PFSK-1 (cell line): ENCODE data around the gene RGS6.

Experiments used
- FOXP2 ChIP-seq: optimal IDR thresholded peaks from 2 replicates; pipeline ENCODE3; 2011; ENCODE audit warnings: borderline replicate concordance, control low read depth, inconsistent platforms; ENCODE audit not compliant: insufficient read depth; ENCODE audit errors: extremely low read length, extremely low read depth
- POLR2AphosphoS5 ChIP-seq: IDR thresholded peaks from 2 replicates; pipeline ENCODE4 v1.6.1; 2012; ENCODE audit warnings: low read depth, mild to moderate bottlenecking, control low read depth, low read length, moderate library complexity
- REST ChIP-seq, 2 experiments: IDR thresholded peaks; 2 replicates each; pipeline versions ENCODE4 v1.6.1 to v1.8.0; 2011 to 2012; ENCODE audit warnings: low read depth in 2 of 2, low read length in 2 of 2, control low read depth in 1 of 2, inconsistent platforms in 1 of 2, mild to moderate bottlenecking in 1 of 2, moderate library complexity in 1 of 2; ENCODE audit not compliant: insufficient read depth in 1 of 2
- SIN3A ChIP-seq: IDR thresholded peaks from 2 replicates; pipeline ENCODE4 v1.6.1; 2012; ENCODE audit warnings: mild to moderate bottlenecking, low read length, moderate library complexity, borderline replicate concordance; ENCODE audit not compliant: insufficient read depth
- TAF1 ChIP-seq: IDR thresholded peaks from 2 replicates; pipeline ENCODE4 v1.6.1; 2012; ENCODE audit warnings: low read length, control low read depth, borderline replicate concordance; ENCODE audit not compliant: insufficient read depth

Gene RGS6

GRCh38 chr14:72554401-72554800, 622.2 kb downstream of the RGS6 start:
- TF ChIP-seq REST (IDR thresholded peaks at IDR 0.05; ENCODE audit: insufficient read depth in 1 of 2, low read depth in 2 of 2, low read length in 2 of 2) (no peak), POLR2AphosphoS5 (no peak), TAF1 (no peak), SIN3A (no peak), FOXP2 (no peak)

GRCh38 chr14:72554994-72555608, 622.9 kb downstream of the RGS6 start:
- TF ChIP-seq REST (IDR thresholded peaks at IDR 0.05; ENCODE audit: insufficient read depth in 1 of 2, low read depth in 2 of 2, low read length in 2 of 2), result no peak
- no peak for TF ChIP-seq SIN3A
- TF ChIP-seq POLR2AphosphoS5, result no peak
- no peak for TF ChIP-seq TAF1
- TF ChIP-seq FOXP2, result no peak

- no peak for TF ChIP-seq TAF1
- TF ChIP-seq POLR2AphosphoS5, result no peak
- TF ChIP-seq FOXP2, result no peak
Observed at GRCh38 chr14:72555609-72556000, 623.4 kb downstream of the RGS6 start.

DNA sequence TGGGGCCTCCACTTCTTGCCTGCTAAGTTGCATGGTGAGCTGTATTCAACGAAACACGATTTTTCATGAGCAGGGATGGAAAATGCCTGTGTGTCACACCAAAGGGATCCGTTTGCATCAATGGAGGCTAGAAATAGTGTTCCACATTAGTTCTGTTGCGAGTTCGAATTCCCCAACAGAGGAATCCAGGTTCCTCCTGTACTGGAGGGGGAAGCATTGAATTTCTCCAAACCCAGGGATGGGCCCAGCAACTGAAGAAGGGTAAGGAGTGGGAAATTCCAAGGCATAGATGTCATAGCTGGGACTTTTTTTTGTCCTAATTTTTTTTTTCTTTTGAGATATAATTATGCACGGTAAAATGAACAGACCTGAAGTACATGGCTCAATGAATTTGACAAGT, 625.4 kb downstream of the RGS6 start:
- TF ChIP-seq TAF1 (no peak), POLR2AphosphoS5 (no peak), REST (IDR thresholded peaks at IDR 0.05; ENCODE audit: insufficient read depth in 1 of 2, low read depth in 2 of 2, low read length in 2 of 2) (no peak), SIN3A (no peak), FOXP2 (no peak)

DNA sequence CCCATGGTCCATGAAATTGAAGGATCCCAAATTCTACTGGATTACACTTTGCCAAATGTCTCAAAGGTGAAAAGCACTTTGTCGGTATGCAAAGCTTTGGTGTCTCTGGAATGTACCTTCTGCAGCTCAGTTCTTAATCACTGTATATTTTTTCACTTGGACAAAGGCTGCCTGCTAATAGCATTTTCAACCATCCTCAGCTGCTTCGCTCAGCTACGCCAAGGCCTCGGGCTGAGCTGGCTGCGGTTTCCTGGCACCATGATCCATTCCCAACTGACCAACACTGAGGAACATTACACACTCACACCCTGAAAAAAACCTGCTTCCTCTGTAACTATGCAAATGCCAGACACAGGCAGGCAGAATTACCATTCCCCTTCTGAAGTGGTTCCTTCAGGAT, 626.5 kb downstream of the RGS6 start:
- TF ChIP-seq POLR2AphosphoS5, result no peak
- TF ChIP-seq SIN3A, result no peak
- no peak for TF ChIP-seq FOXP2
- TF ChIP-seq REST (IDR thresholded peaks at IDR 0.05; ENCODE audit: insufficient read depth in 1 of 2, low read depth in 2 of 2, low read length in 2 of 2), result no peak
- no peak for TF ChIP-seq TAF1
